GM12874 (cell line): Measurements from ENCODE around the gene BRD3OS.

Experiments used
- CTCF ChIP-seq: IDR thresholded peaks from 2 replicates; pipeline ENCODE4 v1.5.1; 2011; ENCODE audit warnings: low read depth, mild to moderate bottlenecking, control low read depth, low read length, moderate library complexity; ENCODE audit not compliant: insufficient read depth

Gene BRD3OS

GRCh38 chr9:133995012-133995896 lies 30.0 kb upstream of the BRD3OS start:
- peak; percentile 51 for TF ChIP-seq CTCF

GRCh38 chr9:133996531-133997520 lies 28.5 kb upstream of the BRD3OS start:
- TF ChIP-seq CTCF: no peak

GRCh38 chr9:133997584-133997983 lies 27.7 kb upstream of the BRD3OS start:
- TF ChIP-seq CTCF: no peak

- TF ChIP-seq CTCF: no peak
Observed at GRCh38 chr9:133998915-133999595, 26.2 kb upstream of the BRD3OS start.

GRCh38 chr9:133999851-134000265 lies 25.4 kb upstream of the BRD3OS start:
- TF ChIP-seq CTCF: no peak

GRCh38 chr9:134002796-134003195 lies 22.5 kb upstream of the BRD3OS start:
- TF ChIP-seq CTCF: no peak
